IgD-negative memory B cell (primary cell): ENCODE data around the gene CDK5RAP2. TPM values are rescaled to one million over a fixed set of nuclear protein-coding genes. Genes with fewer than 3 reads are reported as not detected.

Experiments used
- H3K27ac Mint-ChIP-seq, 3 donors: one replicate each; pipeline ENCODE4 v1.8.0; 2020 to 2022; ENCODE audit warnings: mild to moderate bottlenecking in 3 of 3, mixed read lengths in 3 of 3, moderate library complexity in 1 of 3
- H3K27me3 Mint-ChIP-seq: one replicate; pipeline ENCODE4 v1.8.0; 2021; ENCODE audit warnings: mixed read lengths
- H3K36me3 Mint-ChIP-seq: one replicate; pipeline ENCODE4 v1.8.0; 2020; ENCODE audit warnings: mild to moderate bottlenecking, mixed read lengths
- H3K4me1 Mint-ChIP-seq, 3 donors: one replicate each; pipeline ENCODE4 v1.8.0; 2020 to 2022; ENCODE audit warnings: mixed read lengths in 3 of 3, mild to moderate bottlenecking in 1 of 3
- H3K4me3 Mint-ChIP-seq, 4 donors: one replicate each; pipeline ENCODE4 v1.8.0; 2020 to 2022; ENCODE audit warnings: mild to moderate bottlenecking in 4 of 4, mixed read lengths in 4 of 4, moderate library complexity in 3 of 4
- H3K9me3 Mint-ChIP-seq, 3 donors: one replicate each; pipeline ENCODE4 v1.8.0; 2020 to 2021; ENCODE audit warnings: mixed read lengths in 3 of 3, mild to moderate bottlenecking in 1 of 3
- polyA plus RNA-seq: library from polyadenylated mRNA; unstranded; fragments of 300-500 nt; fragmentation: Illumina TruSeq; gene quantifications from one replicate; pipeline ENCODE4 v1.2.3, GENCODE V29; 2021

Gene CDK5RAP2
- polyA plus RNA-seq, 1 donor from 2014 or later: 38.9 TPM

DNA sequence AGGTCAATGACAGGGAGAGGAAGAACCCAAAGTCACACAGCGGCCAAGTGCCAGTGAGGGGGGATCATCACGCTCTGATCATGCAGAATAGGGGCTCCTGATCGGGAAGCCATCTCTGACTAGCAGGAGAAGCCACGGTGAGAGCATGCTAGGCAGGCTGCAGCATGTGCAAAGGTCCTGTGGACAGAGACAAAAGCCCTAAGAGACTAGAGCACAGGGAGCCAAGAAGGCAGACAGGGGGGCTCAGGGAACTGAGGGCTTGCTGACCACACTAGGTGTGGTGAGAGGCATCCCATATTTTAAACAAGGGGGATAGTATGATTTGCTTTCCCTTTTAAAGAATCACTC, 195.1 kb downstream of the CDK5RAP2 start:
- peak overlapping the region in 1 of 3 donors; percentile 50 for H3K27ac Mint-ChIP-seq
- H3K4me1 Mint-ChIP-seq: peaks cover 0 to 5% (median 0%) of the 10 kb centered on the region in 3 donors
- H3K36me3 Mint-ChIP-seq: peaks cover 14% of the 10 kb centered on the region
- H3K27me3 Mint-ChIP-seq: no peaks in the 10 kb centered on the region
- H3K9me3 Mint-ChIP-seq: peaks cover 0 to 3% (median 0%) of the 10 kb centered on the region in 3 donors
- no peak overlapping the region for H3K4me3 Mint-ChIP-seq

DNA sequence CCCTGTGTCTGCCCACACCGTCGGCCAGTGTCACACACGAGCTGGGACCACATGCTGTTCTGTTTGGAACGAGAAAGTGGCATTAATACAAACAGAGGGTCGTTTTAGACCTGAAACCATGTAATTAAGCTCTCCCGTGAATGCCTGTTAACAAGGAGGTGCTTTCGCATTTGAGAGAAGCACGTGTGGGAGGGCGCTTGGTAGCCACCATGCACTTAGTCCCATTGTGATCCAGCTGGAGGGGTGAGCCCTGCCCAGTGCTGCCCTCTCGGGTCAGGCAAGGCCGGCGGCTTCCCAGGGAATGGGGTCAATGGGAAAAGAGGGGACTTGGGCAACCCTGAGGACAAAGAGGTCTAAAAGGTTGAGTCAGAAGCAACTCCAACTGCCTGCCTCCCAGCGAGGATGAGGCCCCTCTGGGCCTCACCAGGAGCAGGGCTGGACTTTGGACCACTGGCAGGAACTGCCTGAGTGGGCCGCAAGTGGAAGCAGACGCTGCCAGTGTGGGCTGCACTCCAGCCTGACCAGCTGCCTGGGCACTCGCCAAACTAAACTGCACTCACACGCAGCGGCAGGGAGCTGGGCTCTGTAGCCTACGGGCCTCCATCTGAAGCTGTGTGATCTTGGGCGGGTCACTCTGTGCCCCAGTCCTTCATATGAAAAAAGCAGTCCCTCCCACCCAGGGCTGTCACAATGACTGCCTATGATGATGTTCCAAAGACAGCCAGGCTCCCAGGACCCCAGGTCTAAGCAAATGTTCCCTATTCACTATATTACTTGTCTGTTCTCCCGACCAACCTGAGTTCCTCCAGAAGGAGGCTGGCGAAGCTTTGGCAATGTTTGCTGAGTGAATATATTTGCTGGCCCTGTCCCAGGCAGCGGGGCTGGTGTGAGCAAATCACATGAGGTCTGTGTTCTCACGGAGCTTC, 195.7 kb downstream of the CDK5RAP2 start:
- no peak overlapping the region for H3K27ac Mint-ChIP-seq
- no peak overlapping the region for H3K4me3 Mint-ChIP-seq
- peaks cover 14% of the 10 kb centered on the region for H3K36me3 Mint-ChIP-seq
- peaks cover 0 to 5% (median 0%) of the 10 kb centered on the region in 3 donors for H3K4me1 Mint-ChIP-seq
- peaks cover 0 to 3% (median 0%) of the 10 kb centered on the region in 3 donors for H3K9me3 Mint-ChIP-seq
- no peaks in the 10 kb centered on the region for H3K27me3 Mint-ChIP-seq

DNA sequence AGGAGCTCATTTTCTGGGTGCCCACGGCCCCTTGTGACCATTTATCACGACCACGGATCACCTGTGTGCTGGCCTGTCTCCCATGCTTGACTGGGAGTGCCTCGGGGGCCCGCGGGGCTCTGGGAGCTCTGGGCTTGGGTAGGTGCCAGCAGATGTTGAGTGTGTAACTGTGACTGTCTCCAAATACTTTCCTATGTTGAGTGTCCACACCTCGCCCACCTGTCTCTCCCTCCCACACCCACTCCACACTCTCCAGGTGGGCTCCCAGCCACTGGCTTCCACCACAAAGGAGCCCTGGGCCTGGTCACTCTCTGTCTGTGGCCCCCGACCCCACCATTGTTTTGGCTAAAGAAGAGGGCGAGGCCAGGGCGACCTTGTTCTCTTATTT, 196.4 kb downstream of the CDK5RAP2 start:
- Mint-ChIP-seq H3K36me3 (peaks cover 11% of the 10 kb centered on the region), H3K4me3 (no peak overlapping the region), H3K27me3 (no peaks in the 10 kb centered on the region), H3K27ac (no peak overlapping the region), H3K4me1 (peaks cover 0 to 5% (median 0%) of the 10 kb centered on the region in 3 donors), H3K9me3 (peaks cover 0 to 6% (median 0%) of the 10 kb centered on the region in 3 donors)

DNA sequence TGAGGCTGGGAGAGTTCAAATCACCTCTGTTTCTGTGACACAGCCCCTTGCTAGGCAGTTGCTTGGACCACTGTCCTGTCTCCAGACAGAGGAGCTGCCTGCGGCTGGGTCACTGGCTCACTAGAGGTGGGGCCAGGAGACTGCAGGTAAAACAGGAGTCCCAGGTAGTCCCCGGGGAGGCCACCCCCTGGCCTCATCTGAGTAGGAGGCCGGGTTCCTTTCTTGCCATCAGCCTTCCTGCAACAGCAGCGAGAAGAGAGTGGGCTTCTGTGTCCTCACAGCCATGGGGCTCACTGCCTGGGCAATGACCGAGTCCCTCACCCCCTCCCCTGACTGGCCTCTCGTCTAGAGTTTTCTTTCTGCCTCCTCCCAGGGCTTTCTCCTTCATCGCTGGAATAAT, 197.5 kb downstream of the CDK5RAP2 start:
- Mint-ChIP-seq H3K4me3 (no peak overlapping the region), H3K27me3 (no peaks in the 10 kb centered on the region), H3K27ac (peak overlapping the region in 1 of 3 donors; percentile 80)

DNA sequence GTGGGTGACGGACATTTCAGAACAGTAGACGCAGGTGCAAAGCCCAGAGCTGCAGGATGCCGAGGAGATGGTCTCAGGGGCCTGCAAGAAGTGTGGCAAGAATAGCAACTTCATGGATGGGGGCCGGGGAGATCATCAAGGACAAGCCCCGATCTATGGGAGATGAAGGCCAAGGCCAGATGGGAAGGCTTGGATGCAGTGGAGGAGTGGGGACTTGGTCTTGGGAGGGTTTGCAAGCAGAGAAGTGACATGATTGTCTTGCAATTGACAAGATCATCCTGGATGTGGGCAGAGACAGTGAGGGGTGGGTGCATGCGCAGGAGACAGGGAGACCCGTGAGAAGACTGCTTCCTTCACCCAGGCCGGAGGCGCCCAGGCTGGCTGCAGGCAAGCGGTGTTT, 198.1 kb downstream of the CDK5RAP2 start:
- Mint-ChIP-seq H3K4me1 (peaks cover 0 to 5% (median 0%) of the 10 kb centered on the region in 3 donors), H3K9me3 (peaks cover 0 to 6% (median 4%) of the 10 kb centered on the region in 3 donors), H3K27me3 (no peaks in the 10 kb centered on the region), H3K36me3 (peaks cover 11% of the 10 kb centered on the region), H3K4me3 (no peak overlapping the region), H3K27ac (peak overlapping the region in 1 of 3 donors; percentile 80)

More for the DNA sequence above, 197.5 kb downstream of the CDK5RAP2 start:
- peaks cover 13% of the 10 kb centered on the region for H3K36me3 Mint-ChIP-seq
- H3K4me1 Mint-ChIP-seq: peaks cover 0 to 5% (median 0%) of the 10 kb centered on the region in 3 donors
- H3K9me3 Mint-ChIP-seq: peaks cover 0 to 6% (median 0%) of the 10 kb centered on the region in 3 donors

DNA sequence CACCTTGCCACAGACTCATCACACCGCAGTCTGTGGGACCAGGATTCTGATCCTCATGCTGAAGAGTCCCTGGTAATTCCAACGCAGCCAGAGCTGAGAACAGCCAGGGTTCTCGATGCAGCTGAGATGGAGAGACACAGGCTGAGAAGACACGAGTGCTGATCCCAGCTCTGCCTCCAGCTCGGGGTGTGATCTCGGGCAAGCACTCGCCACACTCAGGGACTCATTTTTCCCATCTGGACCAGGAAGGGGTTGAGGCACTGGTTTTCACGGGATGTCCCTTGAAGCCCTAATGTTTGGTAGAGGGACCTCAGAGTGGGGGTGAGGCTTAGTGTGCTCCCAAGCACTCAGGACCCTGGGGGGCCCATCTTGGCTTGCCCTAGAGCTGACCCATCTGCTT, 200.4 kb downstream of the CDK5RAP2 start:
- H3K4me3 Mint-ChIP-seq: no peak overlapping the region
- peaks cover 6% of the 10 kb centered on the region for H3K36me3 Mint-ChIP-seq
- peaks cover 0 to 2% (median 0%) of the 10 kb centered on the region in 3 donors for H3K4me1 Mint-ChIP-seq
- peaks cover 0 to 6% (median 4%) of the 10 kb centered on the region in 3 donors for H3K9me3 Mint-ChIP-seq
- no peak overlapping the region for H3K27ac Mint-ChIP-seq
- H3K27me3 Mint-ChIP-seq: no peaks in the 10 kb centered on the region

DNA sequence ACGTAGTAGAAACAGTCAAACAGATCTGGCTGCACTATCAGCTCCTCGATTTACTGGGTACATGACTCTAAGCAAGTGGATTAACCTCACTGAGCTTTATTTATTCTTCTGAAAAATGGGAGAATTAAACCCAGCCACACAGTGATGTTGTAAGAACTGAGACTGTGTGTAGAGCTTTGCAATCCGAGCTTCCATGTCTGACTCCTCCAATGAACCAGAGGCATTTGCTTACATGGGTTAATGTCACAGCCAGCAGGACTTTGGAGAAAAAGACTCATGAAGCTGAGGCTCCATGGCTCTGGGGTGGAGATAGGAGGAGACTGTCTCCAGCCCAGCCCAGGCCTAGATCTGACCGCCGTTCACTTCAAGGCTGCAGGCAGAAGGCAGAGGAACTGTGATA, 201.3 kb downstream of the CDK5RAP2 start:
- Mint-ChIP-seq H3K9me3 (peaks cover 0 to 8% (median 4%) of the 10 kb centered on the region in 3 donors), H3K36me3 (peaks cover 7% of the 10 kb centered on the region), H3K27me3 (no peaks in the 10 kb centered on the region), H3K27ac (no peak overlapping the region), H3K4me3 (no peak overlapping the region), H3K4me1 (no peaks in the 10 kb centered on the region)

DNA sequence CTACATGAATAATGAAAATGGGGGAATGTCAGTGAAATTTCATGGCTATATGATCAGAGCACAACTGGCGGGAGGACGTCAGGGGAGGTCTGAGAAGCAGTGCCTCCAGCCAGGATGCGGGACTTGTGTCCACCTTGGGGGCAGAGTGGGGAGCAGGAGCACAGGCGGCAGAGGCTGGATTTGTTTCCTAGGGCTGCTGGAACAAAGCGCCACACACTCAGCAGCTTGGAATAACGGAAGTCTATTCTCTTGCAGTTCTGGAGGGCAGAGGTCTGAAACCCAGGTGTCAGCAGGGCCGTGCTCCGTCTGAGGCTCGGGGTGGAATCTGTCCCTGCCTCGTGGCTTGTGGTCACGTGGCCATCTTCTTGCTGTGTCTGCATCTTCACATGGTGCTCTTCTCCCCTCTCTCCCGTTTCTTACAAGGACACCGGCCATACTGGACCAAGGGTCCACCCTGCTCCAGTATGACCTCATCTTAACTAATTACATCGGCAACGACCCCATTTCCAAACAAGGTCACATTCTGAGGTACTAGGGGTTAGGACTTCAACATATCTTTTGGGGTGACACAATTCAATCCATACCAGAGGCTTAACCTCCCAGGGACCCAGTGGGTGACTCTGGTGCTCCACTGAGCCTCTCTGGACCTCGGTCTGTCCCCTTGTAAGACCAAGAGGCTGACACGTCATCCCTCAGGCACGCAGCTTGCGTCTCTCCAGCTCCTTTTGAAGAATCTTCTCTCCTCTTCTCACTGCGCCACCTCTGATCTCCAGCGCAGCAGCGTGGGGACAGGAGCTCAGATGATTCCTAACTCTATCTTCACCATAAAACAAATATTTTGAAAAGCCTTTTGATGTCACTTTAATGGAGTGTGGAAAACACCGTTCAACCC, 202.5 kb downstream of the CDK5RAP2 start:
- peak overlapping the region in 1 of 3 donors; percentile 34 for H3K27ac Mint-ChIP-seq
- peaks cover 7% of the 10 kb centered on the region for H3K36me3 Mint-ChIP-seq
- H3K4me1 Mint-ChIP-seq: no peaks in the 10 kb centered on the region
- H3K4me3 Mint-ChIP-seq: no peak overlapping the region
- H3K27me3 Mint-ChIP-seq: no peaks in the 10 kb centered on the region
- H3K9me3 Mint-ChIP-seq: peaks cover 0 to 8% (median 4%) of the 10 kb centered on the region in 3 donors

DNA sequence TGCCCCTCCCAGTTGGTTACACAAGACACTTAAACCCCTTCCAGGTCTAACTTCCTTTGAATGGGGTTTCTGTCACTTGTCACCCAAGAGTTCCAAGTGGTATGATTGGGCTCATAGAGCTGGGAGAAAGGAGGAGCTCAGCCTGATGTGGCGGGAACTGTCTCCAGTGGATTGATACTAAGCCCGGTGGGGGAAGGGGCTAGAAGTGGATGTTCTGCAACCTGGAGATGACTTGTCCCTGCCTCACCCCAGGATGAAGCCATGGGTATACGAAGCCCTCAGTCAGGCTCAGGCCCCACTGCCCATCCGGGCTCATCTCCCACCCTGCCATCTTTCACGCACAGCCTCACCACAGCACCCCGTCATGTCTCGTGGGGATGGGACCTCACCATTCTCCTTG, 203.9 kb downstream of the CDK5RAP2 start:
- Mint-ChIP-seq H3K36me3 (peaks cover 7% of the 10 kb centered on the region), H3K27ac (no peak overlapping the region), H3K4me1 (no peaks in the 10 kb centered on the region), H3K9me3 (peaks cover 0 to 8% (median 4%) of the 10 kb centered on the region in 3 donors), H3K27me3 (no peaks in the 10 kb centered on the region), H3K4me3 (peak overlapping the region in 1 of 4 donors; percentile 61)

DNA sequence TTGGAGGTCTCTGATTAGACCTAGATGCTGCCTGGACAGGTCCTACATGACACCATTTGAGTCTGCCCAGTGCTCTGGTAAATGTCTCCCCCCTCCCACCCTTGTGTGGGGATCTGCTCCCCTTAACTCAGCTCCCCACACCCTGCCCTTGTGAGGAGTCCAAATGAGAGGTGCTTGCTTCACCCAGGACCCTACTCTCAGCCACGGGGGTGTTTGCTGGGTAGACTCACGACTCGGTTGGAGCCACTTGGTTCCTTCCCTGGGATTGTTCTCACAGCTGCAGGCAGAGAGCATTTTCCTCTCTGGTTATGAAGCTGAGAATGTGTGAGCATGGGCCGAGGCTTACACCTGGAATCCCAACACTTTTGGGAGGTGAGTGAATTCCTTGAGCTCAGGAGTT, 204.7 kb downstream of the CDK5RAP2 start:
- Mint-ChIP-seq H3K4me3 (no peak overlapping the region), H3K36me3 (peaks cover 7% of the 10 kb centered on the region), H3K27me3 (no peaks in the 10 kb centered on the region), H3K4me1 (peaks cover 0 to 2% (median 0%) of the 10 kb centered on the region in 3 donors), H3K27ac (no peak overlapping the region), H3K9me3 (peaks cover 0 to 8% (median 4%) of the 10 kb centered on the region in 3 donors)

DNA sequence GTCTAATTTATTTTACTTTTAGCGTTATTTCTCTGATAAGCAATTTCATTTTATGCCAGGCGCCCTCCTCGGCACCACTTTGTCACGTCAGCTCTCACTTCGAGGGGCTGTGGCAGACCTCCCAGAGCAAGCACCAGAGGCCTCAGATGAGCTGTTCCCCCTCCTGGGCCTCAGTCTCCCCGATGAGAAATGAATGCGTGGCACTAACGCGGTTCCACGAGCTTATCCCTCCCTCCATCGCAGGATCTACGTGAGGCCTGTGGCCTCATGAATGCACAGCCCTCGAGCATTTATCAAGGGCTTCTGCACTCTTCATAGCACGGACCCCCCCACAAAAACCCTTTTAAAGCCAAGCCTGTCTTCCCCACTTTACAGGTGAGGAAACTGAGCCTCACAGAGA, 205.2 kb downstream of the CDK5RAP2 start:
- peaks cover 0 to 5% (median 4%) of the 10 kb centered on the region in 3 donors for H3K9me3 Mint-ChIP-seq
- no peak overlapping the region for H3K4me3 Mint-ChIP-seq
- no peak overlapping the region for H3K27ac Mint-ChIP-seq
- no peaks in the 10 kb centered on the region for H3K27me3 Mint-ChIP-seq
- H3K4me1 Mint-ChIP-seq: peaks cover 0 to 2% (median 0%) of the 10 kb centered on the region in 3 donors
- peaks cover 5% of the 10 kb centered on the region for H3K36me3 Mint-ChIP-seq

DNA sequence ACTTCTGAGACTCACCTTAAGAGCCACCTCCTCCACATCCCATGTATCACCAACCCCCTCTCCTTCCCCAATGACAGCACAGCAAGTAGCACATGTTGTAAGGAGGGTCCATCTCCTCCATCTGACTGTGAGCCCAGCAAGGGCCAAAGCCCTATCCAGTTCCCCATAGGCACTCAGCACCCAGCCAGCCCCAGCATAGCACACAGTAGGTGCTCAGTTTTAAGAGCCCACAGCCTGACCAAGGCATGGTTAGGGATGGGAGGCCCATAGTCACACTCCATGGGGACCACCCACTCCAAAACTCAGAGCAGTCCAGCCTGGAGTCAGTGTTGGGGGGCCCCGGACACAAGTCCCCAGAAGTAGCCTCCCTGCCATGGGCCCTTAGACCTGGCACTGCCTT, 205.7 kb downstream of the CDK5RAP2 start:
- Mint-ChIP-seq H3K4me3 (no peak overlapping the region), H3K36me3 (peaks cover 5% of the 10 kb centered on the region), H3K9me3 (peaks cover 0 to 5% (median 4%) of the 10 kb centered on the region in 3 donors), H3K4me1 (peaks cover 0 to 2% (median 0%) of the 10 kb centered on the region in 3 donors), H3K27ac (no peak overlapping the region), H3K27me3 (no peaks in the 10 kb centered on the region)

DNA sequence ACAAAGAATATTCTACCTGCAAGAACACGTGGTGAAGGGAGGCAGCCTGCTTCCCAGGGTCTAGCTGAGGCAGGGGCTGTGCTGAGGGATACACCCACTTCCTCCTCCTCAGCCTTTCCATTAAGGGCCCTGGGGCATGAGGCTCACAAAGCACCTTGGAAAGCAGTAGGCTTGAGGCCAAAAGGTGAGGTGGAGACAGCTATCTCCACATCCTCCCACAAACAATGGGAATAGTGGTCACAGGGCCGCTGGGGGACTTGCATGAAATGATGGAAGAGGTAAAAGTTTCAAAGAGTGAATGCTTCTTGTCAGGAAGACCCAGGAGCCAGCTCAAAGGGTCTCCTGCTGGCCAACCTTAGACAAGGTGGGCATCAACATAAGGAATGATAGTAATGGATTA, 207.9 kb downstream of the CDK5RAP2 start:
- peaks cover 6% of the 10 kb centered on the region for H3K36me3 Mint-ChIP-seq
- H3K4me3 Mint-ChIP-seq: no peak overlapping the region
- peaks cover 2 to 12% (median 4%) of the 10 kb centered on the region in 3 donors for H3K9me3 Mint-ChIP-seq
- H3K27ac Mint-ChIP-seq: no peak overlapping the region
- H3K27me3 Mint-ChIP-seq: no peaks in the 10 kb centered on the region
- H3K4me1 Mint-ChIP-seq: peaks cover 0 to 2% (median 0%) of the 10 kb centered on the region in 3 donors

DNA sequence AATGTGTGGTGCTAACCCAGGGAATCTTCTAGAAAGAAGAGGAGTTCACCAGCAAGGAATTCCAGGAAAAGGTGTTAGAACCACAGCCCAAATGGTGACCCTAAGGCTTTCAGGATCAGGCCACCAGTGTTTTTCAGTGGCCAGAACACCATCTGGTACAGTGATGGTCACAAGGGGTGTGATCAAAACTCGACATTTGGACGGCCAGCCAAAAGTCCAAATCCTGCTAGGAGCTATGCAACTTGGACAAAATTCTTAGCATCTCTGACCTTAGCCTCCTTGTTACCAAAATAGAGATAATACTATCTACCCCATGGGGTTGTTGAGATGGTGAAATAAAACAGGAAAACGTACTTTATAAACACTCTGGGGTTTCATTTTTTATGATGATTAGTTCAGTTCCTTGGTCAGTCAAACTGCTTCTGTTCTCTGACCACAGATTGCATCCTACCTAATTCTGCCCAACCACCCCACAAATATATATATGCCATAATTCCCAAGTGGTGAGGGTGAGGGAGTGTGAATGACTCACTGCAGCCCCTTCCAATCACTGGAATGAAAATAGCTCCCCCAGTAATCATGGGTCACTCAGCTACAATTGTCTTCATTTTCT, 210.3 kb downstream of the CDK5RAP2 start:
- H3K36me3 Mint-ChIP-seq: peaks cover 6% of the 10 kb centered on the region
- peaks cover 4 to 9% (median 7%) of the 10 kb centered on the region in 3 donors for H3K9me3 Mint-ChIP-seq
- no peak overlapping the region for H3K27ac Mint-ChIP-seq
- H3K27me3 Mint-ChIP-seq: no peaks in the 10 kb centered on the region
- peaks cover 0 to 2% (median 0%) of the 10 kb centered on the region in 3 donors for H3K4me1 Mint-ChIP-seq
- no peak overlapping the region for H3K4me3 Mint-ChIP-seq
